ENCODE data around the gene DSCAML1.

The DSCAML1 gene

DNA sequence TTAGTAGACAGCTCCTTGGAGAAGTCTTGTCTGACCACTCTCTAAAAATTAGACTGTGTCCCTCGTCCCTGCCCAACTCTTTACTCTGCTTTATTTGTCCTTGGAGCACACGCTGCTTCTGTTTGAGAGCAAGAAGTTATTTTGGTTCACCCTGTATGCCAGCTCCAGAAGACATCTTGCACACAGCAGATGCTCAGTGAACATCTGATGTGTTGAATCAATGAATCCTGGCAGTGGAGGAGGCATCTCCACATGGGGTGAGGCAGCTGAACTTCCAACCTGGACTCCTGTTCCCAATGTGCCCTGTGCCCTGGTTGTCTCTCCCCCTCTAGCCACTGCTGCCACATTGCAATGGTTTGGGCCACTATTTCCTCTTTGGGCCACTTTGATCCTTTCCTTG, 255.8 kb downstream of the DSCAML1 start:
- no peak for DNase-seq

GRCh38 chr11:117538263-117539135, 258.5 kb downstream of the DSCAML1 start:
- DNase-seq: no peak

DNA sequence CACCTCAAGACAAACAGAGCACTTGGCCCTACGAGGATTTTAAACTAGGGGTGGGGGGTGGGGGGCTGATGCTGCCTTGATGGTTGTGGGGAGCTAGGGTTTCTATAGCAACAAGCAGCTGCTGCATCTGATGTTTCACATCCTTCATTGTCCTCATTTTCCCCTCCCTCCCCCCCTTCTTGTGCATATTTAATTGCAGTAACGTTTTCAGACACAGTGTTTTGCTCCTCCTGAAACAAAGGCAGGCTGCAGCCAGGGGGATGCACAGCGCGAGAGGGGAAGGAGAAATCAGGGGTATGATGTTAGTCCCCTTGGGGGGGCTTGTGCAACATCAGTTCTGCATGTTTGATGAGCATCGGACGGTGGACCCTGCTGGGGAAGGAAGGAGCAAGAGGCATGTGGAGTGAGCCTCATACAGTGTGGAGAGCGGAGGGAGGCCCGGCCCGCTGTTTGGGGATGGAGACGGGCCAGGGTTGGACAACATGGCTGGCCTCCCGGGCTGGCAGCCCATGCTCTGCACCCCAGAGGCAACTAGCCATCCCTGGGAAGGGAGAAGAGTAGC, 261.1 kb downstream of the DSCAML1 start:
- DNase-seq: no peak

GRCh38 chr11:117535201-117535849, 261.7 kb downstream of the DSCAML1 start:
- DNase-seq: no peak

DNA sequence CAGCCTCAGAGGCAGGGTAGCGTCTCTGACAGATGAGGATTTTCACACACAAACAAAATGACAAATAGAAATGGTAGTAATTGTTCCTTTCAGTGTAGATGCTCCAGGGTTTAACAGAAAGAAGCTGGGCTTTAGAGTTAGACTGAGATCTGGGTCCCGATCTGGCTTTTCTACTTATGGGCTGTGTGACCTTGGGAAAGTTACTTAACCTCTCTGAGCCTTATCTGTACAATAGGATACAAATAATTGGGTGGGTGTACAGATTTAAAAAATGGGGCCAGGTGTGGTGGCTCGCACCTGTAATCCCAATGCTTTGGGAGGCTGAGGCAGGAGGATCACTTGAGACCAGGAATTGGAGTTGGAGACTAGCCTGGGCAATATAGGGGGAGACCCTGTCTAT, 264.4 kb downstream of the DSCAML1 start:
- DNase-seq: no peak

DNA sequence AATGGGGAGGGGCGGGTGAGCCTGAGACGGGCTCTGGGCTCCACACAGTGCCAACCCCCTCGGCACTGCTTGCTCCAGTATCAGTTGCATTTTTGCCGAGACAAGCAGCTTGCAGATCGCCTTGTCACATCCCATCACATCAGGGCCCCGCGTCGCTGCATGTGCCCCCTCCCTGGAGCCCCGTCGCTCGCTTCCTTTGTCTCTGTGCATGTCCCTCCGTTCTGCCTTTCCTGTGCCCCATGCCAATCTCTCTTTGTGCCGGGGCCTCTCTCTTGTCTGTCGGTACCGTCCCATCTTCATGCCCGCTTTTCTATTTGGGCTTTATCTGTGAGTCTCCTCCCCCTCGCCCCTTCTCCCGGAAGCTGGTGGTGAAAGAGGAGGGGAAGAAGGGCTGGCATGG, 267.2 kb downstream of the DSCAML1 start:
- no peak for DNase-seq

GRCh38 chr11:117528097-117528721, 268.8 kb downstream of the DSCAML1 start:
- peak; percentile 87 for DNase-seq

GRCh38 chr11:117527271-117527670, 269.7 kb downstream of the DSCAML1 start:
- no peak for DNase-seq

- DNase-seq: no peak
These were observed 271.0 kb downstream of the DSCAML1 start for GRCh38 chr11:117525866-117526542.

DNA sequence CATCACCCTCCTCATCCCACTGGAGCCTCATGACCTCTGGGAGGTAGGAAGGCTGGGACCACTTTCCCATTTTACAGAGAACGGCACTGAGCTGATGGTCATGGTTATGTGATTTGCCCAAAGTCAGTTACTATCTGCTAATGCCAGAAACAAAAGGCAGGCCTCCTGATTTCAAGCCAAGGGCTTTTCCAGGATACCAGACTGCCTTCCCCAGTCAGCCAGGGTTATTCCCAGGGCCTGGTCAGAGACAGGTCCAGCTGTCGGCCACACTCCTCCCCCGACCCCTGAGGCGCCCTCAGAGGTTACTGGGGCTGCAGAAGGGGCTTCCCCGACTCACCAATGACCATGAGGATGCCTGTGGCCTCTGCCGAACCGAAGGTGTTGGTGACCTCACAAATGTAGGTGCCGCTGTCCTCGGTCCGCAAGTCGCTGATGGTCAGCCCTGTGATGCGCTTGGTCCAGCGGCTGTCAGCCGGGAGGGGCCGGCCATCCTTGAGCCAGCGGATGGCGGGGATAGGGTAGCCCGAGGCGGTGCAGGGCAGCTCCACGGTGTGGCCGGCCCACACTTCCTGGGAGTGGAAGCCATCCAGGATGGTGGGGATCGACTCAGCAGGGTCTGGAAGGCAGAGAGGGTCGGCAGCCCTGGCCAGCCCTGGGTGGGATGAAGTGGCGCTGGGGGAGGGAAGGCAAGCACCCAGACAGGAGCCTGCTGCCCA, 272.4 kb downstream of the DSCAML1 start:
- DNase-seq: no peak

DNA sequence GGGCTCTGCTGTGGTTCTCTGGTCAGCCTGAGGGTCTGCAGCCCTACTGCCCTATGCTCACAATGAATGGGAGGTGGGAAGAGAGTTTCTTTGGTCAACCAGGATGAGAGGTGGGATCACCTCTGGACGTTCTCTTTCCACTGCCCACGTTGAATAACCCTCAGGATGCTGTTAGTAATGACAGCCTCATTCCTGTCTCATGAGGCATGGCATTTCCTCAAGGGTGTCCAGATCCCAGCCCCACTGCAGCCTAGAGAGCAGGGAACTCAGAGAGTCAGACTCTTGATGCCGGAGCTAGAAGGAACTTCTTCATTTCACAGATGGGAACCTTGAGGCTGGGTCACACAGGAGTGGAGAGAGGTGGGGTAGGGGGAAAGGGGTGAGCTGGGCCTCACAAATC, 273.3 kb downstream of the DSCAML1 start:
- no peak for DNase-seq

- DNase-seq: no peak
These were observed 275.0 kb downstream of the DSCAML1 start for GRCh38 chr11:117521974-117522373.

DNA sequence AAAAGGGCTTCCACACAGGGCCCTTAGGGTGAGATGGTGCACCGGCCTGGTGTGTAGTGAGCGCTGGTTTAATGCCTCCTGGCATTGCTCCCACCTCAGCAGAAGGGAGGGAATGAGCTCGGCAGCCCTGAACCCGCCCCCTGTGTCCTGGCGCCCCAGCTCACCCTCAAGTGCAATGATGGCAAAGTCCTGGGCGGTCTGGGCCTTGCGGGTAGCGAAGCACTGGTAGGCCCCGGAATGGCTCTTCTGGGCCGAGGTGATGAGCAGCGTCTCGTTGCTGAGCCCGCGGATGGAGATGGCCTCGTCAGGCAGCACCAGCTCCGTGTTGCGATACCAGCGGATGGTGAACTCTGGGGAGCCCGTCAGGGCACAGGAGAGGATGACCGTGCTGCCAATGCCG, 276.1 kb downstream of the DSCAML1 start:
- DNase-seq: no peak

- DNase-seq: no peak
These were observed 276.8 kb downstream of the DSCAML1 start for GRCh38 chr11:117520201-117520600.

- DNase-seq: no peak
These were observed 277.4 kb downstream of the DSCAML1 start for GRCh38 chr11:117519590-117519989.

GRCh38 chr11:117519170-117519569, 277.8 kb downstream of the DSCAML1 start:
- DNase-seq: no peak

DNA sequence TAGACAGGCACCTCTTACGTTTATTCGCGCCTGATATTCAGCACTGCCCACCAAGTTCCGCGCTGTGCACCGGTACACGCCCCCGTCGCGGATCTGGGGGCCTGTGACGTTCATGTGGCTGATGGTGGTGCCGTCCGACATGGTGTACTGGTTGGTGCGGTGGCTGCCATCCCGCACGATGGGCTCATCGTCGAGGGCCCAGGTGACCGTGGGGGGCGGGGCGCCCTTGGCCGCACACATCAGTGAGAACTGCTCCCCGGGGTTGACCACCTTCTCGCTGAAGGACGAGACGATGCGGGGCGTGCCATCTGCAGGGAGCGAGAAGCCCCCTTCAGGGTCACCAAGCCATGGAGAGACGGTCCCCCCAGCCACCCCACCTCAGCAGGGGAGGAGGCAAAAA, 278.6 kb downstream of the DSCAML1 start:
- no peak for DNase-seq

GRCh38 chr11:117517097-117517496, 279.9 kb downstream of the DSCAML1 start:
- no peak for DNase-seq

GRCh38 chr11:117515892-117516787, 280.9 kb downstream of the DSCAML1 start:
- no peak for DNase-seq

GRCh38 chr11:117514256-117514655, 282.8 kb downstream of the DSCAML1 start:
- DNase-seq: no peak

DNA sequence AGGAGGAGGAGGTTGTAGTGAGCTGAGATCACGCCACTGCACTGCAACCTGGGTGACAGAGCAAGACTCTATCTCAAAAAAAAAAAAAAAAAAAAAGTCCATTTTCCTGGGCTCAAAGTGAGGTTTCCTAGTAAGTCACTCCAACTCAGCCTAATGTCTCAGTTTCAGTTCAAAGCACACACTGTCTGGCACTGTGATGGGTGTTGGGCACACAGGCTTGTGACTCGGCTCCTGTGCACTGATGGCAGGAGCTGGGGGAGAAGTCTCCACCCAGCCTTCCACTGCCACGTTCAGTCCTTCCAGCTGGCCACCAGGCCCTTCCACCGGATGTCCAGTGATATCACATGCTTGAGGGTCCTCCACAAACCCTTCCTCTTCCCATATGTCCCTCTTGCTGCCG, 283.4 kb downstream of the DSCAML1 start:
- no peak for DNase-seq

All from NCI-H2171 treated with DMSO at 0.1 percent for 48 hours (cell line).